Activated CD4-positive, alpha-beta T cell treated with anti-CD3 and anti-CD28 coated beads, Interleukin-2, amount 50 U/mL, for 16 hours (primary cell): ENCODE data around the gene GNAI1.
A peak's percentile ranks its signal among the peaks of the same experiment; 100 is the strongest.

Experiments used
- DNase-seq: peaks from one replicate; pipeline ENCODE4 v3.0.0-alpha.2; 2020

The GNAI1 gene

DNA sequence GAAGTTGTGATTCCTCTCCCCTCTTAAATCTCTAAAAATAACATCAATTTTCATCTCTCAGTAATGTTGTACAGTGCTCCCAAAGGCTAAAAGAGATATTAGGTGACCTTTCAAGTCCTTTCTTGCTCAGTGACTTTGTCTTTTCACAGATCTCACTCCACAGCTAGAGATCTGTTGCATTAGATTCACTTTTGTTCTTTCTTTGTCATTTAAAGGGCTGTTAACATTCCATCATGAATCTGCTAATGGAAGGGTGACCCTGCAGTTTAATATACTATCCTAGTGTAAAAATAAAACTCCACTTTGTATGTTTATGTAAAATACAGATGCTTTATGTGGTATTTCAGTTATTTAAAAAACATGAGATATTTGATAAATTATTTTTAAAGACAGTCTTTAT is 30.5 kb downstream of the GNAI1 start:
- DNase-seq = no peak

DNA sequence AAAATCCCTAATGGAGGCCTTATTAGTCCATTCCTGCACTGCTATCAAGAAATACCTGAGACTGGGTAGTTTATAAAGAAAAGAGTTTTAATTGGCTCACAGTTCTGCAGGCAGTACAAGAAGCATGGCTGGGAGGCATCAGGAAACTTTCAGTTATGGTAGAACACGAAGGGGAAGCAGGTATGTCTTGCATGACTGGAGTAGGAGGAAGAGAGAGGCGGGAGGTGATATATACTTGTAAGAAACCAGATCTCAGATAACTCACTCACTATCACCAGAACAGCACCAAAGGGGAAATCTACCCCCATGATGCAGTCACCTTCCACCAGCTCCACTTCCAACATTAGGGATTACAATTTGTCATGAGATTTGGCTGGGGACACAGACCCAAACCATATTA is 35.8 kb downstream of the GNAI1 start:
- no peak for DNase-seq

DNA sequence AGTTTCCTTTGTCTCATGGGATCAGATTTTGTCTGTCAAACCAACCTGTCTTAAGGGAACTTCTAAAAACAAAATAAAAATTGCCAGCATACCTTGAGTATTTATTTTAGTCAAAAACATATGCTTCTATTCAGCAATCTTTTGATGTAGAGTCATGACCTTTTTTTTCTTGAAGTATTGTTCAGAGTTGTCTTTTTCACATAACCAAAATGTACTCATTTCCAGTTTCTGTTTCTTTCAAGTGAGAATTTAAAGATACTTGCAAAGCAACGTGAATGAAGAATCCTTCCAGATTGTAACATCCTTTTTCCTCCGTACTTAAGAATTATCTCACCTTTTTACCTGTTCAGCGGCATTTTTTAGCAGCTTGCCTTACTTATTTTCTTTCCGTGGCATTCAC is 37.8 kb downstream of the GNAI1 start:
- no peak for DNase-seq

DNA sequence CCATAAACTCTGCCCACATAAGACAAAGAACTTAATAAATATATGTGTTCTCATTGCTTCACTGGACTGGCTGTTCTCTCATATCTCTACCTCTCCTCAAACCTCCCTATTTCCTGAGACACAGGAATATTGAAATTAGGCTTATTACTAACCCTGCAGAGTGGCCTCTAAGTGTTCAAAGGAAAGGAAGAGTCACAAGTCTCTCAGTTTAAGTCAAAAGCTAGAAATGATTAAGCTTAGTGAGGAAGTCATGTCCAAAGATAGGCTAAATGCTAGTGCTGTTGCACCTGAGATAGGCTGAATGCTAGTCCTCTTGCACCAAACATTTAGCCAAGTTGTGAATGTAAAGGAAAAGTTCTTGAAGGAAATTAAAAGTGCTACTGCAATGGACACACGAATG is 41.1 kb downstream of the GNAI1 start:
- DNase-seq = peak; percentile 58

DNA sequence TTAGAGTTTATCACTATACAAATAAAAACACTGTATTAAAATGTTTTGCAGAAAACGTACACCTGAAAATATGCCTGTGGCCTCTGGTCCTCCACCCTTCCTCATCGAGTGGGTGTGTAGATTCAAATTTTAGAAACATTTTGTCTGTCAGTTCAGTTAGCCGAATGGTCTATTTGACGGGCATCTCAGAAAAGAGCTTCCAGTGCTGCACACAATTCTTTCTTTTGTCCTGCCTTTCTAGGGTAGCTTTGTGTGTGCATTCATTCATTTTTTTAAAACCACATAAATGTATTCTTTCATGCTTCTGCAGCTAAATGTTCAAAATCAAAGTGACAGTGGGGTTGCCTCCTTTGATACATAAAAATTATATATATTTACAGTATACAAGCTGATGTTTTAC is 46.8 kb downstream of the GNAI1 start:
- no peak for DNase-seq

DNA sequence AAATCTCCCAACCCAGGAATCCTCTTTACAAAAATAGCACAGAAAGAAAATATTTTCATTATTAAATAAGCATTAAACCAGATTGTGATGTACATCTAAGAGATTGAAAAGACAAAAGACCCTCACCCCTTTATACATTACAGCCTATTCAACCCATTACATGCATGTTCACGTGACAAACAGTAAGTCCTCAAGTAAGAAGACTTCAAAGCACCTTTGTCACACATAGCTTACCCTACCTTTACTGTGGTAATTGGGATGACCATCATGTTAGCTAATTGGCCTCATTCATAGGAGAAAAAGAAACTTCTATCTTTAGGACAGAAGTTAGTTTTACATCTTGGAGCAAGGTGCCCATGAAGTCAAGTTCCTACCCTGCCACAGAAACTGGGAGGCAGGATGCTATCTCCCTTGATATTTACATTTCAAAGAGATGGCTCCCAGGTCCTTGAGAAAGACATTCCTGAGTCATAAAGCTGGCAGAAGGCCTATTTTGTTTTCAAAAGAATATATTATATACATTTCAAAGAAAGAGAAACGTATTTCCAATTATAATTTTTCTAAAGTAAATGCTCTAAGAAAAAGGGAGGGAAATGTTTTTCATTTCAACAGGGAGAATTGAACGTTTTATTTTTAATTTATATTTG is 48.1 kb downstream of the GNAI1 start:
- no peak for DNase-seq

DNA sequence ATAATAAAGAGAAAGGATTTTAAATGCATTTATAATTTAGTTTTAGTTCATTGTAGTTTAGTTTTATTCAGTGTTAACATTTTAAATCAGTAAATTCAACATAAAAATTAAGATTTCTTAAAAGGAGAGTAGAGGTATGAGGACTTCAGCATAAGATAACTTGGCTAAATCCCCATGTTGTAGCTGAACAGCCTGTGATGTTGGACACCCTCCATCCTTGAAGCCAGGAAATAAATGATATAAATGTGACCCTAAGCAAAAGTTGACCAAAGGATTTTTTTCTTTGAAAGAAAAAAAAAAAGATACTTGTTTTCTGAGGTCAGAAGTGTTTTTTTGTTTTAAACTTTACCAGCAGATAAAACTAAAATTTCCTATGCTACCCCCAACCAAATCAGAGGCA is 48.7 kb downstream of the GNAI1 start:
- no peak for DNase-seq

DNA sequence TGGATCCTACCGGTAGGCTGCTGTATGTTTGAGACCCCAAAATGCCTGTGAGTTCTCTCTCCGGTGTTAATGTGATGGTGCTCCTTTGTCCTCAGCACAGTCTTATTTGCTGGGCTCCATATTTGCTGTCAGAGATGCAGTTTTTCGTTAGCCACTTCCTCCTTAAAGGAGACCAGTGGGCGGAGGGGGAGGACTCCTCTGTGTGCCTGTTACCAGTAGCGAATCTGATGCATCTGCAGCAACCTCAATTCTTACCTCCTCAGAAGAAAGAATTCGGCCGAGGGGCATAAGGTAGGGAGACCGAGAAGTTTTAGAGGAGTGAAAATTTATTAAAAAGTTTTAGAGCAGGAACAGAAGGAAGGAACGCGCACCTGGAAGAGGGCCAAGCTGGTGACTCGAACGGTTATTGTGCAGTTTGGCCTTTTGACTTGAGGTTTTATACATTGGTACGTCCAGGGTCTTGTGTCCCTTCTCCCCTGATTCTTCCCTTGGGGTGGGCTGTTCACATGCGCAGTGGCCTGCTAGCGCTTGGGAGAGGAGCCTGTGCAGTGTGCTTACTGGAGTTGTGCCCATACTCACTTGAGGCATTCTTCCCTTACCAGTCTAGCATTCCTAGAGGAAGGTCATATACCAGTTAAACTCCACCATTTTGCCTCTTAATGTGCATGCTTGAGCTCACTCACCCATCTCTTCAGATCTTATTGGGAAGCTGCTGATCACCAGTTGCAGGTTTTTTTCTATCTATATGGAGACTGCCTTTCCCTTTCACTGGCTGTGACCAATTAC is 49.5 kb downstream of the GNAI1 start:
- DNase-seq = no peak

DNA sequence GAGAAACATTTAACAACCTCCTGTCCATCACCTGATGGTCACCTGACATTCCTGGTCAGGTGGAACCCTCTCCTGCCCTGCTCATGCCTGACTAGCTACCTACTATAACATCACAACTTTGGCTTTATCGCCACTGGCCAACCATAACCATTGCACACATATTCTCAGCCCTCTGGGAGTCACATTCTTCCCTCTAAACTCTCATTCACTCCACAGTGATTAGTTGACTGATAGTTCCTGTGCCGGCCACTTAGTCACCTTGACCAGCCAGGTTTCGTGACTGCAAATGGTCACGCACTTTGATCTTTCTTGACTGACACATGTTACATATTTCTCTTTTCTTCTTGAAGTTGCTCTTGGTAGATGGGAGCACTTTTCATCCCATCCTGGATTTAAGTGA is 50.1 kb downstream of the GNAI1 start:
- DNase-seq = no peak

DNA sequence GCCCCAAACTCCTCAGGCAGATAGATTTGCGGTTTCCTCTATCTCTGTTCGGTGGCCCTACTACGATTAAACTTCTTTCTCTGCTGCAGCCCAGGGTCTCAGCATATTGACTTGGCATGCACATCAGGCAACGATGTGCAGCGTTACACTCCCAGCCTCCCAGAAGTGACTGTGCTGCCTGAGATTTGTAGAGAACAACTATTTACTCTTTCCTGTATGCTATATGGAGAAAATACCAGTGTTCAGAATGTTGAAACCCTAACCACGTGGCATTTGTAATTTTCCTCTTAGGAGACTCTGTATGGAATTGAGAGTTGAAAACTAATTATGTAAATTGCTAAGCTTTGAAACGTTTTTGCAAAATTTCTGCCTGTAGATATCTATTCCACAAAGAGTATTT is 50.9 kb downstream of the GNAI1 start:
- DNase-seq = no peak

DNA sequence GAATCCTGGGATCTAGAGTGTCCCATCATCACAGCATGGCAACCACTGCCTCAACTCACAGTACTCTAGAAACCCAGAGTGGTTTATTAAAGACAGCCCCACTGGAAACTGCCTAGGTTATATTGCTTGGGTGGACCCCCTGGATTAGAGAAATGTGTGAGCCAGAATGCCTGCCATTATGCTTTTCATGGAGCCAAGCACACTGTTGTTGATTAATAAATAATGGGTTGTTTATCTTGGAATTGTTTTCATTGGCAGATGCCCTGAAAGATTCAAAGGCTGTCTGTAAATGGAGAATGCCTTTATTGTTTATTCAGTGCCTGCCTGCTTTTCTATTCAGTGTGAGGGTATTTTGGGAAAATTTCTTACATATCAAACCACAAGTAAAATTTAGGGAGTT is 52.1 kb downstream of the GNAI1 start:
- no peak for DNase-seq

DNA sequence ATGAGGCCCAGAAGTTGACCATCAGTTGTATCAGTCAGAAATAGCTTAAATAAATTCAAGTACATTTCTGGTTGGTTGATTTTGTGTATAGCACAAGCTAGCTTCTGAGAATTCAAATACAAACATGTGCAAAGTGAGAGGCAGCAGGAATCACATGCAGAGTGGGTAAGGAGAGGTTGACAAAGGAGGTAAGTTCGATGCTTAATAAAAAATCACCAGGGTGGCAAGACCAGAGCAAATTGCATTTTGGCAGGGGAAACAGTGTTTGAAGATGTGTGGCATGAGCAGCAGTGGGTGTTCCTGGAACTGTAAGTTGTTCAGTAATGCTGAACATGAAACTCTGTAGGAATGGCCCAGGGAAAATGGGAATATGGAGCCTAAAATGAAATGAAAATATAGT is 52.6 kb downstream of the GNAI1 start:
- no peak for DNase-seq

DNA sequence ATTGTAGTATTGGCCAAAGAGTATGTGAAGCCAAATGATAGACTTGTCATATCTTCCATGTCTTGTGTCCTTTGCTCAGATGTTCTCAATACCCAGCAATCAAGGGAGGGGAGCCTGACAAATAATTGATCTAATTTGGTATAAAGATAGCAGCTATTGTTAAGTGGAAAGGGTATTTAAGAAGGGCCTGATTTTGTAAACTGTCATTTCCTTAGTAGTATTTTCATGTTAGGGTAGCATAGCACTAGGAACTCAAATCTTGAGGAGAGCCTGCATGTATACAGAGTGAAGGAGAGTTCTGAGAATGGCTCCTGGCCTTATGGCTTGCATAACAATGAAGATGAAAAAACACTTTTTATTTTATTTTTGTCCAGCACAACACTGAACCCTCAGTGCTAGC is 53.1 kb downstream of the GNAI1 start:
- DNase-seq = no peak

DNA sequence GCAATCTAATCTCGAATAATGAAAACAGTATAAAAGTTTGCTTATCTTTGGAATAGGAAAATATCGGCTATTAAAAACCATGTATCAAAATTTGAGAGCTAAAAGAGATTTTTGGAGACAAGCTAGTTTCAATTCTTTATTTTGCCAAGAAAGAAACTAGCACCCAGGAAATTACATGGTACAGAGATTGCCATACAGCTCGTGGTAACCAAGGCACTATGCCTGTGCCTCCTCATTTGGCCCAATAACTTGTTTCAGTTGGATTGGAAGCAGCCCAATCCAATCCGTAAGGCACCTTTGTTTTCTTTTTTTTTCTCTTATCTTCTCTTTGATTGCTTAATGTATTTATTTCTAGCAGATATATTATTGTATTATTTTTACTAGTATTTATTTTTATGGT is 55.0 kb downstream of the GNAI1 start:
- no peak for DNase-seq

DNA sequence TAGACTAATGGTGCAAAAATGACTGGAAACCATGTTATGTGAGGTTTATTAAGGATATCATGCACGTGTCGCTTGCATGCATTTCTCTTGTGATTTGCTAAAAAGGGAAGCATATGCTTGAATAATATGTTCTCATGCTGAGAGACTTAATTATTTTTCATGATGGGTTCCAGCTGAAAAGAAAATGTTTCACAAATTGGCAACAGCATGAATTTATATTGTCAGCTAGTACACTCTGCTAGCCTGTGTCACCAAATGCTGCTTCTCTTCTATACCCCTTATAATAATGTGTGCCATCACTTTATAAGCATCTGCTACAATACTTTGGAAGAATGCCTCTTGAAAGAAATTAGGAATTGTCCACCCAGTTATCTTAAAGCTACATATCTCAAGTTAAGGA is 63.0 kb downstream of the GNAI1 start:
- DNase-seq = no peak

DNA sequence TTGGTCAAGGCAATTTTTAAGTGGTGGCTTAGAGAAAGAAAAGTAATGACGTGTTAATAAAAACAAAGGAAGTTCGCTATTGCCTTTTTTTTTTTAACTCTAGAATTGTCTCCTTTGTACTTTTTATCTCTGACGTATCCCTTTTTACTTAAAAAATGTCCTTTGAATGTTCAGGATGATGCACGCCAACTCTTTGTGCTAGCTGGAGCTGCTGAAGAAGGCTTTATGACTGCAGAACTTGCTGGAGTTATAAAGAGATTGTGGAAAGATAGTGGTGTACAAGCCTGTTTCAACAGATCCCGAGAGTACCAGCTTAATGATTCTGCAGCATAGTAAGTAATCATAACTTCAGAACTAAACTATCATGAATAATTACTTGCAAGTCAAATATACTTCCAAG is 64.4 kb downstream of the GNAI1 start:
- no peak for DNase-seq

DNA sequence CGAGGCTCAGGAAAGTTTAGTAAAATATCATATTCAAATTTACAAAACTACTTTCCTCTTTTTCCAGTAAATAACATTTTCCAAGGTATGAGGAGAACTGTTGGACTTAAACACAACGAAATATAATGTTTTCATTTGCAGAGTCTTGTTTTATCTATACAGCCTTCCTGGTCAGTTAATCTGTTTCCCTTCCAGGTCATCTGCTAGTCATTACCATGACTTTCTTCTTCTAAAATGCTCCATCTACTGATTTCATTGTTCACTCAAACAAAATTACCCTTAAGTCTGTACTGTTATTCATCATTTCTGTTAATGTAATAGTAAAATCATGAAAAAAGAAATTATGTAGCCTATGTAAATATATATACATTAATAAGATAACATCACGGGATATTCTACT is 69.8 kb downstream of the GNAI1 start:
- no peak for DNase-seq

DNA sequence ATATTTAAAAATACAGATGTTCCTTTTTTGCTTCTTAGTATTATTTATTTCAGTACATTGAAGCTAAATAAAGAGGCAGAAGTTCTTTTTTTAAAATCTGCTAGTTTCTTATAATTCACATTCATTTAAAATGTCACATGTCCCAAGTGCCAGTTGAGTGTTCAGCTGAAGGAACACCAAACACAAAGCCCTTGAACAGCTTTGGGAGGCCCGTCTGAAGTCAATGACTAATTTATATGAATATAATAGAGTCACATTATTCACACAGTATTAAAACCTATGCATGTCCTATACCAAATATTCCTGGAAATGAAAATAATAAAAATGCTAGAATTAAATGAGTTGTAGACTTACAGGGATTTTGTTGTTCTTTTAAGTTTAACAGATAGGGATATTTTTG is 70.3 kb downstream of the GNAI1 start:
- DNase-seq = no peak

DNA sequence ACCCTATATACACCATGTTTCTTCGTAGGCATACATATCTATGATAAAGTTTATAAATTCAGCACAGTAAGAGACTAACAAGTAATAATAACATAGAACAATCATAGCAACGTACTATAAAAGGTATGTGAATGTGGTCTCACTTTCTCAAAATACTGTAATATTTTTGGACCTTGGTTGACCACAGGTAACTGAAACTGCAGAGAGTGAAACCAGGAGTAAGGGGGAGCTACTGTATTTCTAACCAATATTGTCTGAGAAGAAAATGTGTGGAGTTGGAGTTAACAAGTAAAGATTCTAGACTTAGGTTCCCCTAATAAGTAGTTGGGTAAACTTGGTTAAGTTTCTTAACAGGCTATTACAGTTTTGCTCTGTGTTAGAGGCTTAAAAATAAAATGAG is 72.1 kb downstream of the GNAI1 start:
- DNase-seq = no peak

DNA sequence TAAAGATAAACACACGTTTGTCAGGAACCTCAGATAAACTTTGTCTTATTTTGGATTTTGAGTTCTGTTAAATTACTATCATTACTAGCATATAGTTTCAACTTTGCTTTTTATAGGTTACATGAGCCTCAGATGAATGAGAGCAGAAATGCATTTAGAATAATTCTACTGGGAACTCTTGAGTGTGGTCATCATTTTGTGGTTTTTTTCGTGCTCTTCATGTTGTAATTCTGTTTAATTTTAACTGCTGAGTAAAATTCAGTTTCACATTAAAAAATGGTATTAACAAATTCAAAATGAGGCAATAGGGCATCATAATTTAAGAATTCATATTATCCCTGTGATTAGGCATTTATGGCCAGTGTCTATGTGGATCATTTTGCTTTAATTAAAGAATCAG is 72.9 kb downstream of the GNAI1 start:
- DNase-seq = no peak

DNA sequence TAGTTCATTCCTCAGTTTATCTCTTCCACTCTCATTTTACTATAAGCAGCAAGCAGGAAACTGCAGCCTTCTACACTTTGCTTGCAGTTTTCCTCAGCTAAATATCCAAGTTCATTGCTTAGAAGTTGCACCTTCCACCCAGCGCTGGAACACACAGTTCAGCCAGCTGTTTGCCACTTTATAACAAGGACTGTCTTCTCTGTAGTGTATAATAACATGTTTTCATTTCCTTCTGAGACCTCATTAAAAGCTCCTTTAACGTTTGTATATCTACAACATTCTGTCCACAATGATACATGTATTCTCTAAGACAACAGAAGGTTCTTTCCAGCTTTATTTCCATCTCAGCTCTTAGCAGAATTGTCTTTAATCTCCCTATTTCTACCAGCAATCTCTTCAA is 74.1 kb downstream of the GNAI1 start:
- DNase-seq = no peak

DNA sequence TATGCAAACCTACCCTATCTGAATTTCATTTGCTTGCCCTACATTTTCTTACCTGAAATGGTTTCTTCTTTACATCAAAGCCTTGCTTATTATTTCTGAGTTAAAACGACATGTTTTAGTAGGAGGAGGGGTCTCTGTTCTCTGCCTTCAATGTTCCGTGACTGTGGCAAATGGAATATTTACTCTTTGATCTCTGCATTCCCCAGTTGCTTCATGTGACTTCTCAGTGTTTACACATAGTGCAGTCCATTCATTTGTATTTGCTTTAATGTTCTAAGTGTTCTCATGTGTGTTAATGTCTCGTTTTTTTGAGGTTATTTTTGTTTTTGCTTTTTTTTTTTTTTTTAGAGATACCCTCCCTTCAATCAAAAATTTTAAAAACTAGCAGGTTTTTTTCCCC is 75.8 kb downstream of the GNAI1 start:
- DNase-seq = no peak

DNA sequence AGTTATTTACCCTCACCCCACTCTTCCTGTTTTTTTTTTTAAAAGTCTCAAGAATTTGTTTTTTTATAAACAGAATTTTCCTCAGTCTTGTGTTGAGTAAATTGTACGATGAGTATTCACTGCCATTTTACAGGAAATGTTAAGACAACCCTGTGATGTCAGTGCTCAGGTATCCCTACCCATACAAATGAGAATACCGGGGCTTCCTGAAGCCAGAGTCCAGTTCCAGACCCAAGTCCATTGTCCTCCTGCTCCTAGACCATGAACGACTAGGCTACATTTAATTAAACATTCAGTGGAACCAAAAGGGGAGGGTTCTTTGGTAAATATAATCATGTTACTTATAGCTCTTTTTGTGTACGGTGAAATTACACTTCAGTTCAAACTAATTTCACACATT is 79.2 kb downstream of the GNAI1 start:
- DNase-seq = no peak

DNA sequence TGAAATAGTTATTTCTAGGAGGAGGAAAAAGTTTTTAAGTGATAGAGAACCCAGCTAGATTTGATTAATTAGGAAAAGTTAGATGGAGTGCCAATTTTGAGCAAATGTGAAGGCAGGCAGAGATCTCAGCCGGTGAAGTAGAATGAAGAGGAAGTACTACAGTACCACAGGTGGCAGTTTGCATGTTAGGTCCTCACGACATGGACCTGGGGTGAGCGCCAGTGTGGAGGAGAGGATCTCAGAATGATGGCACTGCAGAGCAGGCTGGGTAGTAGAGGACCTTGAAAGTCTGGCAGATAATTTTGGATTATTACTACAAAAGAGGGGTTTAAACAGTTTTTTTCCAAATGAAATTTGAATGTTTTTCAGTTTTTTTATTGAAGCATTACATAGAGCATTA is 81.1 kb downstream of the GNAI1 start:
- no peak for DNase-seq
